ENCODE measurements around the gene SLC47A2. TPM values are rescaled to one million over a fixed set of nuclear protein-coding genes. Genes with fewer than 3 reads are reported as not detected.

Gene SLC47A2
- total and polyA plus RNA-seq, 2 donors from 2014 or later = 46.3 to 61.5 TPM

- FAIRE-seq = no peak
- Histone ChIP-seq H3K27ac (ENCODE audit: low read depth in 2 of 2, low read length in 2 of 2) (no peak overlapping the region), H3K9ac (ENCODE audit: low read length in 3 of 3) (no peak overlapping the region), H3K36me3 (ENCODE audit: control insufficient read depth in 2 of 3, insufficient read depth in 3 of 3, low read length in 3 of 3) (no peaks in the 10 kb centered on the region), H3K27me3 (ENCODE audit: control insufficient read depth, insufficient read depth, low read length) (no peaks in the 10 kb centered on the region), H3K4me1 (ENCODE audit: control insufficient read depth in 2 of 3, insufficient read depth in 2 of 3, low read depth in 1 of 3, low read length in 3 of 3) (no peaks in the 10 kb centered on the region), H3K9me3 (ENCODE audit: control insufficient read depth in 2 of 3, insufficient read depth in 1 of 3, low read length in 3 of 3) (no peaks in the 10 kb centered on the region), H3K4me3 (ENCODE audit: low read length in 3 of 3) (no peak overlapping the region)
- intact Hi-C loops (cut with DNase I) = no loop called here
- peak in 1 of 5 donors; percentile 49 for DNase-seq
- TF ChIP-seq CTCF (IDR thresholded peaks at IDR 0.05; ENCODE audit: borderline replicate concordance, extremely low read depth, insufficient read depth) = no peak
Observed at GRCh38 chr17:19736071-19736470, 19.7 kb upstream of the SLC47A2 start.

DNA sequence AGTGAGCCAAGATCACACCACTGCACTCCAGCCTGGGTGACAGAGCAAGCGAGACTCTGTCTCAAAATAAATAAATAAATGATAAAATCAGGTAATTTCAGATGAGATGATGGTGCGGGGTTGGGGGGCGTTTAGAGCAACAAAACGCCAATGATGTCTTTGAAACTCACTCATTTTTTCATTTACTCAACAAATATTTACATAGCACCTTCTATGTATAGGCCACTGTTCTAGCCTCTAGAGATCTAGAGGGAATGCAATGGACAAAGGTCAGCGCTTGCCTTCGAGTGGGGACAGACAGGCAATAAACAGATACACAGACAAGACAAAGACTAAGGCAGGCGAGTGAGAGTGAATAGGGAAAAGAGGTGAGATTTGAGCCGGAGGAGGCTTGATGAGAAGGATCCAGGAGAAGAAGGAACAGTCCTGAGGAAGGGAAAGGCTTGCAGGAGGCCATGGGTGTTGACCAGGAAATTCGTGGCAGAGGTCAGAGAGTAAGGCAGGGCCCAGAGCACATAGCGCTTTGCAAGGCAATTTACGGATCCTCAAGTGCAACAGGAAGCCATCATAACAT lies 17.7 kb upstream of the SLC47A2 start:
- FAIRE-seq = no peak
- TF ChIP-seq CTCF (IDR thresholded peaks at IDR 0.05; ENCODE audit: borderline replicate concordance, extremely low read depth, insufficient read depth) = no peak
- intact Hi-C loops (cut with DNase I) = no loop called here
- DNase-seq = no peak
- Histone ChIP-seq H3K36me3 (ENCODE audit: control insufficient read depth in 2 of 3, insufficient read depth in 3 of 3, low read length in 3 of 3) (no peaks in the 10 kb centered on the region), H3K4me3 (ENCODE audit: low read length in 3 of 3) (no peak overlapping the region), H3K27ac (ENCODE audit: low read depth in 2 of 2, low read length in 2 of 2) (no peak overlapping the region), H3K27me3 (ENCODE audit: control insufficient read depth, insufficient read depth, low read length) (no peaks in the 10 kb centered on the region), H3K9me3 (ENCODE audit: control insufficient read depth in 2 of 3, insufficient read depth in 1 of 3, low read length in 3 of 3) (no peaks in the 10 kb centered on the region), H3K4me1 (ENCODE audit: control insufficient read depth in 2 of 3, insufficient read depth in 2 of 3, low read depth in 1 of 3, low read length in 3 of 3) (no peaks in the 10 kb centered on the region), H3K9ac (ENCODE audit: low read length in 3 of 3) (no peak overlapping the region)

DNA sequence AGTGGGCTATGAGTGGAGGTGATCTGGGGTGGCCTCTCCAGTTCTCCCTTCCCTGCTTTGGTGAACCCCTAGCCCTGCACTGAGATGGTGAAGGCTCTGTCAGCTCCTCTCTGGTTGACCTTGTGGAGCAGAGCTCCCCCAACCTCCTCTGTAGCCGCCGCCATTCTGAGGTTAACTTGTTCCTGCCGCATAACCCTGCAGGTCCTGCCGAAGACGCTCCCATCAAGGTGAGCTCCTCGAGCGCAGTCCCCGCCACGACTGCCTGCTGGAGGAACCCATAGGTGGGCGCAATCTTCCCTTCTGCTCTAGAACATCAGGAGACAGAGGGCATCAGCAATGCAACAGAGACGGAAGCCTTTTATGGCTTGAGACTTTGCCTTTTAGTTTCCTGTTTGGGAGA lies 15.2 kb upstream of the SLC47A2 start:
- Histone ChIP-seq H3K9me3 (ENCODE audit: control insufficient read depth in 2 of 3, insufficient read depth in 1 of 3, low read length in 3 of 3) (no peaks in the 10 kb centered on the region), H3K4me3 (ENCODE audit: low read length in 3 of 3) (no peak overlapping the region), H3K27me3 (ENCODE audit: control insufficient read depth, insufficient read depth, low read length) (no peaks in the 10 kb centered on the region), H3K36me3 (ENCODE audit: control insufficient read depth in 2 of 3, insufficient read depth in 3 of 3, low read length in 3 of 3) (no peaks in the 10 kb centered on the region), H3K9ac (ENCODE audit: low read length in 3 of 3) (no peak overlapping the region), H3K27ac (ENCODE audit: low read depth in 2 of 2, low read length in 2 of 2) (no peak overlapping the region), H3K4me1 (ENCODE audit: control insufficient read depth in 2 of 3, insufficient read depth in 2 of 3, low read depth in 1 of 3, low read length in 3 of 3) (peaks cover 0 to 19% (median 14%) of the 10 kb centered on the region in 3 donors)
- DNase-seq (peak in 1 of 5 donors; percentile 45), FAIRE-seq (no peak)
- TF ChIP-seq CTCF (IDR thresholded peaks at IDR 0.05; ENCODE audit: borderline replicate concordance, extremely low read depth, insufficient read depth) = no peak
- intact Hi-C loops (cut with DNase I) = no loop called here

DNA sequence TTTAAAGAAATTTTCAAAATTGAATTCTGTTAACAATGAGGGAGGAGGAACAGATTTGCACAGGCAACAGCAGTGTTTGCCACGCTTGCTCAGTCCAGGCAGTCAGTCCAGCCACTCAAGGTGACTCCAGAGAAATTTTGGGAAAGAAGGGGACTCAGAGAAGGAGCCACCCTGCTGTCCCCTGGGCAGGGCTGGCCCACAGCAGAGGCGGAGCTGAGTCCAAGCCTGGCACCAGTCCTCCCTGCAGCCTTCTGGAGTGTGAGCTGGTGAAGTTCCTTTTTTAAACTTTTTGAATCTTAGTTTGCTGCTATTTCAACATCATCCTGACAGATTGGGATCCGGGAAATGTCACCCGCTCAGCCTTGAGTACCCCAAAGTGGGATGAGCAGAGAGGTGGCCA lies 14.5 kb upstream of the SLC47A2 start:
- no peak overlapping the region for H3K27ac ChIP-seq (ENCODE audit: low read depth in 2 of 2, low read length in 2 of 2)

More for the DNA sequence above, 14.5 kb upstream of the SLC47A2 start:
- H3K9ac ChIP-seq (ENCODE audit: low read length in 3 of 3) = no peak overlapping the region
- no peak for TF ChIP-seq CTCF (IDR thresholded peaks at IDR 0.05; ENCODE audit: borderline replicate concordance, extremely low read depth, insufficient read depth)
- H3K4me1 ChIP-seq (ENCODE audit: control insufficient read depth in 2 of 3, insufficient read depth in 2 of 3, low read depth in 1 of 3, low read length in 3 of 3) = peaks cover 0 to 19% (median 14%) of the 10 kb centered on the region in 3 donors
- intact Hi-C loops (cut with DNase I) = no loop called here
- no peak overlapping the region for H3K4me3 ChIP-seq (ENCODE audit: low read length in 3 of 3)
- DNase-seq = peak in 1 of 5 donors; percentile 37
- H3K9me3 ChIP-seq (ENCODE audit: control insufficient read depth in 2 of 3, insufficient read depth in 1 of 3, low read length in 3 of 3) = no peaks in the 10 kb centered on the region
- no peaks in the 10 kb centered on the region for H3K27me3 ChIP-seq (ENCODE audit: control insufficient read depth, insufficient read depth, low read length)
- no peak for FAIRE-seq
- H3K36me3 ChIP-seq (ENCODE audit: control insufficient read depth in 2 of 3, insufficient read depth in 3 of 3, low read length in 3 of 3) = no peaks in the 10 kb centered on the region
